Panc1 (cell line): ENCODE measurements around the gene DTWD1.

Experiments
- POLR2AphosphoS5 ChIP-seq: IDR thresholded peaks from 2 replicates; pipeline ENCODE4 v1.6.1; 2012; ENCODE audit warnings: mild to moderate bottlenecking, low read depth, low read length, moderate library complexity
- SIN3A ChIP-seq: IDR thresholded peaks from 2 replicates; pipeline ENCODE4 v1.6.1; 2012; ENCODE audit warnings: low read depth, mild to moderate bottlenecking, low read length, moderate library complexity, borderline replicate concordance; ENCODE audit not compliant: insufficient read depth
- TCF7L2 ChIP-seq: IDR thresholded peaks from 2 replicates; pipeline ENCODE4 v1.6.1; 2011; ENCODE audit warnings: mild to moderate bottlenecking, low read depth, low read length, inconsistent platforms
- TF ChIP-seq, protein P1 (sequence below): fragments of 450-650 bp; IDR thresholded peaks from 2 replicates; pipeline ENCODE4 v1.5.1; 2017; ENCODE audit warnings: mild to moderate bottlenecking
- TF ChIP-seq, protein P2 (sequence below), 2 experiments: IDR thresholded peaks; 2 replicates each; pipeline ENCODE4 v1.6.1; 2011 to 2012; ENCODE audit warnings: low read depth in 2 of 2, control low read depth in 1 of 2, low read length in 1 of 2, mild to moderate bottlenecking in 1 of 2, moderate library complexity in 1 of 2; ENCODE audit not compliant: insufficient read depth in 1 of 2

GRCh38 chr15:49628379-49628778 is 7.5 kb downstream of the DTWD1 start:
- TF ChIP-seq, protein P1, sequence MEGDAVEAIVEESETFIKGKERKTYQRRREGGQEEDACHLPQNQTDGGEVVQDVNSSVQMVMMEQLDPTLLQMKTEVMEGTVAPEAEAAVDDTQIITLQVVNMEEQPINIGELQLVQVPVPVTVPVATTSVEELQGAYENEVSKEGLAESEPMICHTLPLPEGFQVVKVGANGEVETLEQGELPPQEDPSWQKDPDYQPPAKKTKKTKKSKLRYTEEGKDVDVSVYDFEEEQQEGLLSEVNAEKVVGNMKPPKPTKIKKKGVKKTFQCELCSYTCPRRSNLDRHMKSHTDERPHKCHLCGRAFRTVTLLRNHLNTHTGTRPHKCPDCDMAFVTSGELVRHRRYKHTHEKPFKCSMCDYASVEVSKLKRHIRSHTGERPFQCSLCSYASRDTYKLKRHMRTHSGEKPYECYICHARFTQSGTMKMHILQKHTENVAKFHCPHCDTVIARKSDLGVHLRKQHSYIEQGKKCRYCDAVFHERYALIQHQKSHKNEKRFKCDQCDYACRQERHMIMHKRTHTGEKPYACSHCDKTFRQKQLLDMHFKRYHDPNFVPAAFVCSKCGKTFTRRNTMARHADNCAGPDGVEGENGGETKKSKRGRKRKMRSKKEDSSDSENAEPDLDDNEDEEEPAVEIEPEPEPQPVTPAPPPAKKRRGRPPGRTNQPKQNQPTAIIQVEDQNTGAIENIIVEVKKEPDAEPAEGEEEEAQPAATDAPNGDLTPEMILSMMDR = no peak
- no peak for TF ChIP-seq SIN3A
- TF ChIP-seq, protein P2, sequence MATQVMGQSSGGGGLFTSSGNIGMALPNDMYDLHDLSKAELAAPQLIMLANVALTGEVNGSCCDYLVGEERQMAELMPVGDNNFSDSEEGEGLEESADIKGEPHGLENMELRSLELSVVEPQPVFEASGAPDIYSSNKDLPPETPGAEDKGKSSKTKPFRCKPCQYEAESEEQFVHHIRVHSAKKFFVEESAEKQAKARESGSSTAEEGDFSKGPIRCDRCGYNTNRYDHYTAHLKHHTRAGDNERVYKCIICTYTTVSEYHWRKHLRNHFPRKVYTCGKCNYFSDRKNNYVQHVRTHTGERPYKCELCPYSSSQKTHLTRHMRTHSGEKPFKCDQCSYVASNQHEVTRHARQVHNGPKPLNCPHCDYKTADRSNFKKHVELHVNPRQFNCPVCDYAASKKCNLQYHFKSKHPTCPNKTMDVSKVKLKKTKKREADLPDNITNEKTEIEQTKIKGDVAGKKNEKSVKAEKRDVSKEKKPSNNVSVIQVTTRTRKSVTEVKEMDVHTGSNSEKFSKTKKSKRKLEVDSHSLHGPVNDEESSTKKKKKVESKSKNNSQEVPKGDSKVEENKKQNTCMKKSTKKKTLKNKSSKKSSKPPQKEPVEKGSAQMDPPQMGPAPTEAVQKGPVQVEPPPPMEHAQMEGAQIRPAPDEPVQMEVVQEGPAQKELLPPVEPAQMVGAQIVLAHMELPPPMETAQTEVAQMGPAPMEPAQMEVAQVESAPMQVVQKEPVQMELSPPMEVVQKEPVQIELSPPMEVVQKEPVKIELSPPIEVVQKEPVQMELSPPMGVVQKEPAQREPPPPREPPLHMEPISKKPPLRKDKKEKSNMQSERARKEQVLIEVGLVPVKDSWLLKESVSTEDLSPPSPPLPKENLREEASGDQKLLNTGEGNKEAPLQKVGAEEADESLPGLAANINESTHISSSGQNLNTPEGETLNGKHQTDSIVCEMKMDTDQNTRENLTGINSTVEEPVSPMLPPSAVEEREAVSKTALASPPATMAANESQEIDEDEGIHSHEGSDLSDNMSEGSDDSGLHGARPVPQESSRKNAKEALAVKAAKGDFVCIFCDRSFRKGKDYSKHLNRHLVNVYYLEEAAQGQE (IDR thresholded peaks at IDR 0.05; ENCODE audit: insufficient read depth in 1 of 2, low read depth in 2 of 2, low read length in 1 of 2) = no peak
- no peak for TF ChIP-seq POLR2AphosphoS5
- TF ChIP-seq TCF7L2 = no peak
